ENCODE results near the gene SLC29A3.

SLC29A3 gene

GRCh38 chr10:71395621-71396020 is 76.6 kb downstream of the SLC29A3 start:
- no peak for DNase-seq

- no peak for DNase-seq
These were observed 77.1 kb downstream of the SLC29A3 start for GRCh38 chr10:71396084-71396710.

- no peak for DNase-seq
These were observed 77.7 kb downstream of the SLC29A3 start, which contains the start of gene CDH23 for GRCh38 chr10:71396711-71397295. CDH23 (plus strand) TSS chr10:71396920; CDS start chr10:71439832, 42,912 bp downstream.

GRCh38 chr10:71397296-71398212 is 78.5 kb downstream of the SLC29A3 start:
- no peak for DNase-seq

- no peak for DNase-seq
These were observed 79.9 kb downstream of the SLC29A3 start for GRCh38 chr10:71398976-71399375.

GRCh38 chr10:71399946-71400345 is 80.9 kb downstream of the SLC29A3 start:
- no peak for DNase-seq

GRCh38 chr10:71401056-71401455 is 82.0 kb downstream of the SLC29A3 start:
- DNase-seq = no peak

GRCh38 chr10:71402005-71402404 is 82.9 kb downstream of the SLC29A3 start:
- no peak for DNase-seq

- DNase-seq = no peak
These were observed 85.6 kb downstream of the SLC29A3 start for GRCh38 chr10:71404503-71405295.

GRCh38 chr10:71406878-71407277 is 87.8 kb downstream of the SLC29A3 start:
- no peak for DNase-seq

GRCh38 chr10:71408436-71409225 is 89.6 kb downstream of the SLC29A3 start:
- DNase-seq = no peak

GRCh38 chr10:71409516-71410104 is 90.6 kb downstream of the SLC29A3 start:
- no peak for DNase-seq

Data from SHP77 (cell line).